Esophagus (tissue), 2 donors: ENCODE results near the gene GNAI2. TPM values are rescaled to one million over a fixed set of nuclear protein-coding genes. Genes with fewer than 3 reads are reported as not detected.

Experiments used
- H3K27ac ChIP-seq, 2 donors: one replicate each; pipeline ENCODE4 v1.5.1; 2013; ENCODE audit warnings: low read depth in 2 of 2, mild to moderate bottlenecking in 2 of 2, inconsistent platforms in 1 of 2, low read length in 1 of 2, moderate library complexity in 1 of 2
- H3K27me3 ChIP-seq, 2 donors: one replicate each; pipeline ENCODE4 v1.6.1; 2013; ENCODE audit warnings: low read length in 2 of 2, control low read depth in 1 of 2, mild to moderate bottlenecking in 1 of 2; ENCODE audit not compliant: insufficient read depth in 2 of 2, control insufficient read depth in 1 of 2
- H3K36me3 ChIP-seq, 2 donors: one replicate each; pipeline ENCODE4 v1.6.1; 2013; ENCODE audit warnings: low read length in 1 of 2; ENCODE audit not compliant: control insufficient read depth in 2 of 2, insufficient read depth in 2 of 2
- H3K4me1 ChIP-seq, 2 donors: one replicate each; pipeline ENCODE4 v1.6.1; 2013; ENCODE audit warnings: low read length in 1 of 2; ENCODE audit not compliant: control insufficient read depth in 2 of 2, insufficient read depth in 2 of 2
- H3K4me3 ChIP-seq, 2 donors: one replicate each; pipeline ENCODE4 v1.5.1; 2013; ENCODE audit warnings: low read length in 2 of 2, mild to moderate bottlenecking in 2 of 2, low read depth in 1 of 2, moderate library complexity in 1 of 2
- H3K9me3 ChIP-seq, 2 donors: one replicate each; pipeline ENCODE4 v1.6.1; 2013; ENCODE audit warnings: mild to moderate bottlenecking in 2 of 2, low read depth in 1 of 2, low read length in 1 of 2, moderate library complexity in 1 of 2; ENCODE audit not compliant: control insufficient read depth in 2 of 2, insufficient read depth in 1 of 2
- WGBS, 2 donors: extraction: QIAGEN DNeasy Blood & Tissue Kit; methylation state at CpG; one replicate each; pipeline ENCODE4 v1.1.7; 2013; 5-methylcytosine and 5-hydroxymethylcytosine counted together
- polyA plus RNA-seq, 2 donors: library from polyadenylated mRNA; stranded (reverse); fragments of 200-250 nt; gene quantifications; one replicate each; pipeline ENCODE4 v1.2.3, GENCODE V29; 2013
- donor health status: healthy with polysubstance abuse.
- donor health status: Bipolar disorder and iron deficiency.

GNAI2 gene
- polyA plus RNA-seq, 2 donors: 52.2 to 61.8 TPM

DNA sequence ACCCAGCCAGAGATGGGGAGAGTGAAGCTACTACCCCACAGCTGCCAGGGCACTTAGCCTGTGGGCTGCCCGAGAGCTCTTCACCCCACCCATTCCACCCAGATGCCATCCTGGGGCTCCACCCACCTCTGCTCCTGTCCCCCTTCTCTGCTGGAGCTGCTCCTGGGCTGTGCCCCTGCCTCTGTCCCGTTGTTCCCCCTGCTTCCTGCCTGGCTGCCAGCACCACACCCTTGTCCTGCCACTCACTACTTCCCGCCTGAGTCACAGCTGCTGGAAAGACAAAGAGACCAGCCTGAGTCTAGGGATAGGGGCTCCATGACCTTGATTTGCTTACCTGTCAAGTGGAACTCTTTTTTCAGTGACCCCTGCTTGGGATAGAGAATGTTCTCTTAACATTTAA is 12.4 kb downstream of the GNAI2 start:
- Histone ChIP-seq H3K36me3 (peaks cover 0 to 21% of the 10 kb centered on the region in 2 donors), H3K4me3 (no peak overlapping the region), H3K4me1 (peaks cover 19 to 63% of the 10 kb centered on the region in 2 donors), H3K9me3 (no peaks in the 10 kb centered on the region), H3K27me3 (no peaks in the 10 kb centered on the region), H3K27ac (peak overlapping the region; percentile 60 to 91)
- 20 to 26% methylated on average over 3 of the region's 3 CpGs for WGBS, 2 donors

GRCh38 chr3:50249457-50249856 is 13.5 kb downstream of the GNAI2 start:
- H3K36me3 ChIP-seq: peaks cover 0 to 22% of the 10 kb centered on the region in 2 donors
- H3K4me1 ChIP-seq: peaks cover 19 to 62% of the 10 kb centered on the region in 2 donors
- H3K9me3 ChIP-seq: no peaks in the 10 kb centered on the region
- peak overlapping the region; percentile 60 to 91 for H3K27ac ChIP-seq
- no peak overlapping the region for H3K4me3 ChIP-seq
- H3K27me3 ChIP-seq: no peaks in the 10 kb centered on the region
- WGBS, 2 donors: 83 to 86% methylated on average over 5 of the region's 5 CpGs

DNA sequence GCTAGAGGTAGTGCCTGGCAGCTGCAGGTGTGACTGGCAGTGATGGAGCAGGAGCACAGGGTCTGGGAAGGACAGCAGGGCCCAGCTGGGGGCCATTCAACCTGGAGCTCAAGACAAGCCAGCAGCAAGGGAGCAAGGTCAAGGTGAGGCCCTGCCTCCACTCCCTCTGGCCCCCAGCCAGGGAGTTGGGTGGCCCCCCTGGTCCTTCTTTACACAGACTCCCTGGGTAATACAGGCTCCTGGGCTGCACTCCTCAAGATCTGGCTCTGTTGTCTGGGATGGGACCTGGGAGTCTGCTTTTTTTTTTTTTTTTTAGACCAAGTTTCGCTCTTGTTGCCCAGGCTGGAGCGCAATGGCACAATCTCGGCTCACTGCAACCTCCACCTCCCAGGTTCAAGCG is 14.5 kb downstream of the GNAI2 start:
- 89 to 92% methylated on average over 4 of the region's 4 CpGs for WGBS, 2 donors
- peaks cover 0 to 17% of the 10 kb centered on the region in 2 donors for H3K36me3 ChIP-seq
- peak overlapping the region in 1 of 2 donors; percentile 91 for H3K27ac ChIP-seq
- H3K9me3 ChIP-seq: no peaks in the 10 kb centered on the region
- H3K27me3 ChIP-seq: no peaks in the 10 kb centered on the region
- H3K4me1 ChIP-seq: peaks cover 14 to 65% of the 10 kb centered on the region in 2 donors
- H3K4me3 ChIP-seq: no peak overlapping the region

DNA sequence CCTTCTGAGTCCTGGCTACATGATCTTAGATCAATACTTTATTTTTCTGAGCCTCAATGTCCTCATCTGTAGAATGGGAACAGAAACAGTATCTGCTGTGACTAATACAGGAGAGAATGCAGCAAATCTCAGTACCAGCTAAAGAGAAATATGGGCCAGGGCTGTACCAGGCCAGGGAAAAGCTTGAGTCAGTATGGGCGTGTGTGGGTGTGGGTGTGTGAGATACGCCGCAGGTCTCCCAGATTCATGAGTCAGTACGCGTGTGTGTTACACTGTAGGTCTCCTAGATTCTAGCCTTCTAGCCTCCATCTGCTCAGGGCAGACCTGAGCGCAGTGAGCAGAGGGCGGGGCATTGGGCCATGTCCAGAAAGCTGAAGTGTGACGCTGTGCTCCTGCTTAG is 15.2 kb downstream of the GNAI2 start:
- 43 to 59% methylated on average over 8 of the region's 8 CpGs for WGBS, 2 donors
- peak overlapping the region; percentile 74 to 88 for H3K27ac ChIP-seq
- no peak overlapping the region for H3K4me3 ChIP-seq
- no peaks in the 10 kb centered on the region for H3K9me3 ChIP-seq
- peaks cover 11 to 59% of the 10 kb centered on the region in 2 donors for H3K4me1 ChIP-seq
- H3K36me3 ChIP-seq: peaks cover 2 to 19% of the 10 kb centered on the region in 2 donors
- no peaks in the 10 kb centered on the region for H3K27me3 ChIP-seq

GRCh38 chr3:50254577-50255250 is 18.7 kb downstream of the GNAI2 start:
- WGBS, 2 donors: 63 to 68% methylated on average over 8 of the region's 8 CpGs
- Histone ChIP-seq H3K27ac (peak overlapping the region; percentile 77 to 85), H3K4me3 (no peak overlapping the region), H3K36me3 (peaks cover 16 to 35% of the 10 kb centered on the region in 2 donors), H3K27me3 (no peaks in the 10 kb centered on the region), H3K9me3 (no peaks in the 10 kb centered on the region), H3K4me1 (peaks cover 5 to 36% of the 10 kb centered on the region in 2 donors)

- H3K4me1 ChIP-seq: peaks cover 3 to 34% of the 10 kb centered on the region in 2 donors
- no peaks in the 10 kb centered on the region for H3K27me3 ChIP-seq
- peak overlapping the region; percentile 77 to 85 for H3K27ac ChIP-seq
- 39 to 67% methylated on average over 9 of the region's 9 CpGs for WGBS, 2 donors
- no peaks in the 10 kb centered on the region for H3K9me3 ChIP-seq
- H3K36me3 ChIP-seq: peaks cover 16 to 34% of the 10 kb centered on the region in 2 donors
- no peak overlapping the region for H3K4me3 ChIP-seq
These were observed 19.2 kb downstream of the GNAI2 start for GRCh38 chr3:50255251-50255615.

- Histone ChIP-seq H3K36me3 (peaks cover 16 to 29% of the 10 kb centered on the region in 2 donors), H3K4me3 (no peak overlapping the region), H3K27ac (peak overlapping the region; percentile 8 to 22), H3K27me3 (no peaks in the 10 kb centered on the region), H3K4me1 (peaks cover 0 to 23% of the 10 kb centered on the region in 2 donors), H3K9me3 (no peaks in the 10 kb centered on the region)
- WGBS, 2 donors: 89 to 90% methylated on average over 20 of the region's 20 CpGs
These were observed 21.2 kb downstream of the GNAI2 start for GRCh38 chr3:50256978-50257890.

GRCh38 chr3:50258029-50258680 is 22.2 kb downstream of the GNAI2 start:
- WGBS, 2 donors: 81 to 83% methylated on average over 17 of the region's 17 CpGs
- Histone ChIP-seq H3K4me1 (peaks cover 0 to 21% of the 10 kb centered on the region in 2 donors), H3K9me3 (no peaks in the 10 kb centered on the region), H3K36me3 (peaks cover 16 to 25% of the 10 kb centered on the region in 2 donors), H3K27me3 (no peaks in the 10 kb centered on the region), H3K4me3 (no peak overlapping the region), H3K27ac (peak overlapping the region; percentile 8 to 66)

DNA sequence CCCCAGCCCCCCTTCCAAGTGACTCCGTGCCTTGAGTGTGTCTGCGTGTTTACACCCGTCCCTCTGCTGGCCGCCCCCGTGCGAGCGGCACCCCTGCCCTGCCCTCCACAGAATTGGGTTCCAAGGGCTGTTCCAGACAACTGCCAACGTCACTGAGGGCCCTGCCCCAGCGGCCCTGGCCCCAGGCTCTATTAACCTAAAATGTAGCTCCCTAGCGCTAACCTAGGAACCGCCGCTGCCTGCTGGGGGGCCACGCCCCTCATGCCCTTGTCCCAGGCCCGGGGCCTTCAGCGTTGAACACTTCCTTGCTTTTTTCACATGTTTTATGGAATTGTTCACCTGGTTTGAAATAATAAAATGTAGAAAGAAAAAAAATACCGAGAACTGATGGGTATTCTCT is 23.0 kb downstream of the GNAI2 start:
- peak overlapping the region; percentile 85 to 90 for H3K27ac ChIP-seq
- no peaks in the 10 kb centered on the region for H3K9me3 ChIP-seq
- peaks cover 16 to 21% of the 10 kb centered on the region in 2 donors for H3K36me3 ChIP-seq
- no peaks in the 10 kb centered on the region for H3K27me3 ChIP-seq
- H3K4me1 ChIP-seq: peaks cover 0 to 21% of the 10 kb centered on the region in 2 donors
- 43 to 65% methylated on average over 16 of the region's 16 CpGs for WGBS, 2 donors
- H3K4me3 ChIP-seq: no peak overlapping the region
